HepG2 (cell line): Measurements from ENCODE around the gene JPH2. TPM values are rescaled to one million over a fixed set of nuclear protein-coding genes. Genes with fewer than 3 reads are reported as not detected.

Source experiments
- ATAC-seq: fragments of 200-7000 bp; cut with Tn5 transposase; 3 replicates; pipeline ENCODE4 v1.9.1; 2020; ENCODE audit warnings: mild to moderate bottlenecking, moderate library complexity
- BruUV-seq: library from RNA; stranded (reverse); fragments of 400-500 nt; replicated peaks from 2 replicates; lab custom pipeline; 2021; lab: Mats Ljungman, UMichigan
- CTCF ChIA-PET: fragments of 300-600 bp; formaldehyde crosslinking; extraction: SDS; loops from one replicate; lab custom pipeline; 2021; ENCODE audit warnings: low total read pairs, inconsistent platforms, low intra/inter-chr PET ratio; lab: Yijun Ruan, JAX
- POLR2A ChIA-PET: fragments of 350-600 bp; sonication (Branson Sonifier 250); formaldehyde crosslinking; loops from one replicate; lab custom pipeline; 2020; ENCODE audit warnings: antibody characterized with exemption, inconsistent platforms; lab: Yijun Ruan, JAX
- DNase-seq: peaks from one replicate; pipeline ENCODE4 v3.0.0-alpha.2; 2015; ENCODE audit warnings: low spot score
- FAIRE-seq: peaks from 3 replicates; lab custom pipeline; 2011; peaks lifted over from hg19 to GRCh38; lab: Jason Lieb, UNC
- H2AFZ ChIP-seq: one replicate; pipeline ENCODE4 v1.6.1; 2011; ENCODE audit warnings: low read length, inconsistent platforms
- H3K27ac ChIP-seq: fragments of 300-600 bp; 3 replicates; pipeline ENCODE4 v1.8.0; 2011; ENCODE audit warnings: mixed run types, mild to moderate bottlenecking, mixed read lengths, low read length, inconsistent platforms; ENCODE audit not compliant: insufficient read depth; ENCODE audit errors: extremely low read length
- H3K27me3 ChIP-seq, 2 experiments: fragments of 200-600 bp in 1 of 2; 2 replicates in 1 of 2; 3 replicates in 1 of 2; pipeline versions ENCODE4 v1.6.0 to v1.8.0; 2011; ENCODE audit warnings: low read length in 2 of 2, mild to moderate bottlenecking in 2 of 2, moderate library complexity in 2 of 2, inconsistent platforms in 1 of 2; ENCODE audit not compliant: insufficient read depth in 2 of 2, control insufficient read depth in 1 of 2
- H3K36me3 ChIP-seq, 2 experiments: fragments of 200-600 bp in 1 of 2; replicated peaks in 1 of 2; 2 replicates in 1 of 2; 3 replicates in 1 of 2; pipeline versions ENCODE4 v1.5.1 to v1.8.0; 2011; ENCODE audit warnings: low read length in 2 of 2, inconsistent platforms in 1 of 2; ENCODE audit not compliant: insufficient read depth in 2 of 2, control insufficient read depth in 1 of 2
- H3K4me1 ChIP-seq: 2 replicates; pipeline ENCODE4 v1.5.1; 2012; ENCODE audit warnings: low read length, inconsistent platforms; ENCODE audit not compliant: insufficient read depth
- H3K4me2 ChIP-seq: 2 replicates; pipeline ENCODE4 v1.6.0; 2011; ENCODE audit warnings: low read depth, low read length, inconsistent platforms
- H3K4me3 ChIP-seq, 3 experiments: fragments of 200-600 bp in 1 of 3; sonication (generic), shearing (Covaris generic) in 1 of 3; replicated peaks in 1 of 3; 2 replicates each; pipeline ENCODE4 v1.5.1; 2011 to 2016; ENCODE audit warnings: low read length in 3 of 3, inconsistent platforms in 2 of 3, low read depth in 2 of 3, mild to moderate bottlenecking in 2 of 3, control low read depth in 1 of 3, mixed read lengths in 1 of 3; ENCODE audit not compliant: insufficient read depth in 1 of 3
- H3K79me2 ChIP-seq: one replicate; pipeline ENCODE4 v1.6.1; 2011; ENCODE audit warnings: low read length, inconsistent platforms; ENCODE audit not compliant: insufficient read depth
- H3K9ac ChIP-seq: 2 replicates; pipeline ENCODE4 v1.6.0; 2011; ENCODE audit warnings: mild to moderate bottlenecking, low read depth, low read length, inconsistent platforms; ENCODE audit not compliant: insufficient read depth
- H3K9me3 ChIP-seq: 2 replicates; pipeline ENCODE4 v1.5.1; 2012; ENCODE audit warnings: mild to moderate bottlenecking, low read length
- H4K20me1 ChIP-seq: 2 replicates; pipeline ENCODE4 v1.6.0; 2011; ENCODE audit warnings: inconsistent platforms, mild to moderate bottlenecking, low read length, moderate library complexity; ENCODE audit not compliant: insufficient read depth
- ATF4 ChIP-seq, 2 experiments: fragments of 450-650 bp in 1 of 2; sonication (generic) in 1 of 2; formaldehyde crosslinking; IDR thresholded peaks; 2 replicates each; pipeline versions ENCODE4 v1.5.0 to v1.8.0; 2020 to 2022; ENCODE audit warnings: mild to moderate bottlenecking in 1 of 2, missing genetic modification reagents in 1 of 2
- BHLHE40 ChIP-seq: IDR thresholded peaks from 2 replicates; pipeline ENCODE4 v1.6.1; 2011; ENCODE audit warnings: low read length, improper control_type of control experiment
- FOSL1 ChIP-seq: sonication (generic); formaldehyde crosslinking; IDR thresholded peaks from 2 replicates; pipeline ENCODE4 v1.9.0; 2021; ENCODE audit warnings: missing genetic modification reagents, borderline replicate concordance
- FOXA3 ChIP-seq: IDR thresholded peaks from 2 replicates; pipeline ENCODE4 v1.6.1; 2016; ENCODE audit warnings: missing genetic modification reagents, missing compliant biosample characterization
- FOXP1 ChIP-seq, 2 experiments: fragments of 450-650 bp in 1 of 2; IDR thresholded peaks; 2 replicates each; pipeline ENCODE4 v1.6.1; 2017 to 2018; ENCODE audit warnings: antibody characterized with exemption in 1 of 2
- GPBP1L1 ChIP-seq: sonication (generic); formaldehyde crosslinking; IDR thresholded peaks from 2 replicates; pipeline ENCODE4 v1.5.0; 2020; ENCODE audit warnings: mild to moderate bottlenecking, missing genetic modification reagents
- GPN1 ChIP-seq: sonication (generic); formaldehyde crosslinking; IDR thresholded peaks from 2 replicates; pipeline ENCODE4 v1.5.1; 2020; ENCODE audit warnings: missing genetic modification reagents, borderline replicate concordance
- HNRNPK ChIP-seq: fragments of 200-400 bp; formaldehyde crosslinking; IDR thresholded peaks from 2 replicates; pipeline ENCODE4 v1.6.1; 2018; ENCODE audit warnings: low read length, low read depth, moderate library complexity, mild to moderate bottlenecking; ENCODE audit not compliant: poor library complexity, severe bottlenecking
- JUND ChIP-seq: sonication (generic); formaldehyde crosslinking; IDR thresholded peaks from 2 replicates; pipeline ENCODE4 v1.8.0; 2022; ENCODE audit warnings: mild to moderate bottlenecking, missing genetic modification reagents
- MTF1 ChIP-seq: sonication (generic); formaldehyde crosslinking; IDR thresholded peaks from 2 replicates; pipeline ENCODE4 v1.5.0; 2020; ENCODE audit warnings: missing genetic modification reagents
- NFE2L2 ChIP-seq: fragments of 150-350 bp; IDR thresholded peaks from 2 replicates; pipeline ENCODE4 v1.6.1; 2014; ENCODE audit warnings: low read length
- NR2F2 ChIP-seq: IDR thresholded peaks from 2 replicates; pipeline ENCODE4 v1.6.1; 2012; ENCODE audit warnings: low read depth, inconsistent platforms, borderline replicate concordance
- SIN3B ChIP-seq: fragments of 150-350 bp; IDR thresholded peaks from 2 replicates; pipeline ENCODE4 v1.6.1; 2014; ENCODE audit warnings: low read length
- SIX1 ChIP-seq: sonication (generic); formaldehyde crosslinking; IDR thresholded peaks from 2 replicates; pipeline ENCODE4 v1.4.0; 2020; ENCODE audit warnings: missing genetic modification reagents, borderline replicate concordance
- SIX4 ChIP-seq: sonication (generic); formaldehyde crosslinking; IDR thresholded peaks from 2 replicates; pipeline ENCODE4 v1.4.0; 2020; ENCODE audit warnings: missing genetic modification reagents
- SNAPC5 ChIP-seq: sonication (generic); formaldehyde crosslinking; IDR thresholded peaks from 2 replicates; pipeline ENCODE4 v1.8.1; 2023; ENCODE audit warnings: mild to moderate bottlenecking, missing genetic modification reagents, borderline replicate concordance
- U2AF1 ChIP-seq: fragments of 200-400 bp; formaldehyde crosslinking; optimal IDR thresholded peaks from 2 replicates; pipeline ENCODE3; 2017; ENCODE audit warnings: mild to moderate bottlenecking, low read depth, low read length
- ZBTB1 ChIP-seq: sonication (generic); formaldehyde crosslinking; IDR thresholded peaks from 2 replicates; pipeline ENCODE4 v1.4.0; 2020; ENCODE audit warnings: missing genetic modification reagents, borderline replicate concordance
- ZBTB46 ChIP-seq: sonication (generic); formaldehyde crosslinking; IDR thresholded peaks from 2 replicates; pipeline ENCODE4 v1.4.0; 2020; ENCODE audit warnings: mild to moderate bottlenecking, missing genetic modification reagents, borderline replicate concordance
- ZNF614 ChIP-seq: IDR thresholded peaks from 2 replicates; pipeline ENCODE4 v1.6.1; 2018; ENCODE audit warnings: missing biosample characterization, missing genetic modification reagents, inconsistent platforms, borderline replicate concordance
- WGBS: methylation state at CpG from one replicate; pipeline ENCODE4 v1.1.6; 2017; ENCODE audit warnings: low lambda C conversion rate; 5-methylcytosine and 5-hydroxymethylcytosine counted together
- in situ Hi-C: cut with HindIII; loops from 2 replicates; pipeline ENCODE4 v1.10.0; 2017; ENCODE audit warnings: low pct_unique_long_range_greater_than_20kb; ENCODE audit not compliant: extremely low pct_ligation_motif_present
- intact Hi-C: fragments of 100-400 bp; cut with micrococcal nuclease; formaldehyde crosslinking; loops from one replicate; pipeline ENCODE4 v1.10.0; 2022; ENCODE audit not compliant: unreplicated experiment
- polyA plus RNA-seq, 8 experiments: library from polyadenylated mRNA; depleted of rRNA in 3 of 8; stranded (reverse) in 7 of 8; unstranded in 1 of 8; fragments of >200 nt; fragmentation: Illumina TruSeq in 4 of 8; extraction: Trizol in 4 of 8; gene quantifications; 2 replicates each; pipeline versions ENCODE4 v1.2.1 to v1.2.3, GENCODE V29; 2011 to 2016; ENCODE audit warnings: low read depth in 4 of 8, missing spikeins in 1 of 8, mixed read lengths in 1 of 8; ENCODE audit not compliant: insufficient read depth in 1 of 8
- total RNA-seq, 5 experiments: library from RNA; depleted of rRNA; stranded (reverse); fragments of >200 nt; fragmentation: Illumina TruSeq; extraction: Trizol; gene quantifications; 2 replicates each; pipeline ENCODE4 v1.2.3, GENCODE V29; 2016; ENCODE audit warnings: low read depth in 1 of 5

The JPH2 gene
- total and polyA plus RNA-seq, 2 of the 13 experiments (the other 11 are each of a cell fraction or from before 2014, with no cell fraction given): 0.42 TPM; not detected in 1

GRCh38 chr20:44228465-44229258, 41.7 kb upstream of the JPH2 start (continued):
- TF ChIP-seq GPBP1L1 (CRISPR knock-in tag): no peak
- TF ChIP-seq JUND (CRISPR knock-in tag): 0 out of 2 replicates have a peak, but pooled peaks have one; percentile 17
- TF ChIP-seq SIX4 (CRISPR knock-in tag): peak; percentile 97
- TF ChIP-seq SIX1 (CRISPR knock-in tag): peak; percentile 75; the same call in 1 of the 2 replicates

- BruUV-seq: no TSS peak
- no peaks in the 10 kb centered on the region for H3K9me3 ChIP-seq
- WGBS: 52% methylated on average over 5 of the region's 5 CpGs
- peaks cover 14% of the 10 kb centered on the region for H3K4me1 ChIP-seq
- H3K4me3 ChIP-seq: no peak overlapping the region
- no peaks in the 10 kb centered on the region for H4K20me1 ChIP-seq
- ChIA-PET CTCF (no interaction called here), POLR2A (interaction anchor here (1.0 to 1.3 kb wide), 2 partner anchors 13 to 78 kb away, joined by 3 to 4 read pairs; no protein-coding TSS in a partner anchor)
- intact Hi-C loops (no loop called here), in situ Hi-C loops (no loop called here)
- FAIRE-seq (no peak), DNase-seq (no peak), ATAC-seq (no peak)
- no peaks in the 10 kb centered on the region for H3K36me3 ChIP-seq
- no peaks in the 10 kb centered on the region for H3K79me2 ChIP-seq
- no peak overlapping the region for H2AFZ ChIP-seq
- H3K27ac ChIP-seq: no peak overlapping the region
- H3K4me2 ChIP-seq: no peak overlapping the region
- no peaks in the 10 kb centered on the region for H3K27me3 ChIP-seq
- no peak overlapping the region for H3K9ac ChIP-seq
- TF ChIP-seq ZBTB46 (CRISPR knock-in tag) (no peak), MTF1 (CRISPR knock-in tag) (no peak), FOXP1 (IDR thresholded peaks at IDR 0.05) (no peak), FOXP1 (CRISPR knock-in tag; IDR thresholded peaks at IDR 0.05) (no peak), FOXA3 (CRISPR knock-in tag) (no peak), ZNF614 (CRISPR knock-in tag) (no peak), NFE2L2 (no peak), FOSL1 (CRISPR knock-in tag) (no peak), SNAPC5 (CRISPR knock-in tag) (no peak), NR2F2 (no peak), HNRNPK (no peak), BHLHE40 (no peak), ZBTB1 (CRISPR knock-in tag) (no peak), SIN3B (no peak), U2AF1 (no peak), GPN1 (CRISPR knock-in tag) (no peak), ATF4 (CRISPR knock-in tag; IDR thresholded peaks at IDR 0.05) (no peak)
These were observed 37.6 kb upstream of the JPH2 start for GRCh38 chr20:44224637-44225036.
